ENCODE results near the gene SYNGR3.

Gene SYNGR3

GRCh38 chr16:1961651-1962067 lies 28.1 kb upstream of the SYNGR3 start:
- no peak overlapping the region for H3K4me3 ChIP-seq (ENCODE audit: low read depth, low read length)
- TF ChIP-seq, protein P1, sequence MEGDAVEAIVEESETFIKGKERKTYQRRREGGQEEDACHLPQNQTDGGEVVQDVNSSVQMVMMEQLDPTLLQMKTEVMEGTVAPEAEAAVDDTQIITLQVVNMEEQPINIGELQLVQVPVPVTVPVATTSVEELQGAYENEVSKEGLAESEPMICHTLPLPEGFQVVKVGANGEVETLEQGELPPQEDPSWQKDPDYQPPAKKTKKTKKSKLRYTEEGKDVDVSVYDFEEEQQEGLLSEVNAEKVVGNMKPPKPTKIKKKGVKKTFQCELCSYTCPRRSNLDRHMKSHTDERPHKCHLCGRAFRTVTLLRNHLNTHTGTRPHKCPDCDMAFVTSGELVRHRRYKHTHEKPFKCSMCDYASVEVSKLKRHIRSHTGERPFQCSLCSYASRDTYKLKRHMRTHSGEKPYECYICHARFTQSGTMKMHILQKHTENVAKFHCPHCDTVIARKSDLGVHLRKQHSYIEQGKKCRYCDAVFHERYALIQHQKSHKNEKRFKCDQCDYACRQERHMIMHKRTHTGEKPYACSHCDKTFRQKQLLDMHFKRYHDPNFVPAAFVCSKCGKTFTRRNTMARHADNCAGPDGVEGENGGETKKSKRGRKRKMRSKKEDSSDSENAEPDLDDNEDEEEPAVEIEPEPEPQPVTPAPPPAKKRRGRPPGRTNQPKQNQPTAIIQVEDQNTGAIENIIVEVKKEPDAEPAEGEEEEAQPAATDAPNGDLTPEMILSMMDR (IDR thresholded peaks at IDR 0.05; ENCODE audit: borderline replicate concordance, insufficient read depth, low read depth, low read length) = no peak

DNA sequence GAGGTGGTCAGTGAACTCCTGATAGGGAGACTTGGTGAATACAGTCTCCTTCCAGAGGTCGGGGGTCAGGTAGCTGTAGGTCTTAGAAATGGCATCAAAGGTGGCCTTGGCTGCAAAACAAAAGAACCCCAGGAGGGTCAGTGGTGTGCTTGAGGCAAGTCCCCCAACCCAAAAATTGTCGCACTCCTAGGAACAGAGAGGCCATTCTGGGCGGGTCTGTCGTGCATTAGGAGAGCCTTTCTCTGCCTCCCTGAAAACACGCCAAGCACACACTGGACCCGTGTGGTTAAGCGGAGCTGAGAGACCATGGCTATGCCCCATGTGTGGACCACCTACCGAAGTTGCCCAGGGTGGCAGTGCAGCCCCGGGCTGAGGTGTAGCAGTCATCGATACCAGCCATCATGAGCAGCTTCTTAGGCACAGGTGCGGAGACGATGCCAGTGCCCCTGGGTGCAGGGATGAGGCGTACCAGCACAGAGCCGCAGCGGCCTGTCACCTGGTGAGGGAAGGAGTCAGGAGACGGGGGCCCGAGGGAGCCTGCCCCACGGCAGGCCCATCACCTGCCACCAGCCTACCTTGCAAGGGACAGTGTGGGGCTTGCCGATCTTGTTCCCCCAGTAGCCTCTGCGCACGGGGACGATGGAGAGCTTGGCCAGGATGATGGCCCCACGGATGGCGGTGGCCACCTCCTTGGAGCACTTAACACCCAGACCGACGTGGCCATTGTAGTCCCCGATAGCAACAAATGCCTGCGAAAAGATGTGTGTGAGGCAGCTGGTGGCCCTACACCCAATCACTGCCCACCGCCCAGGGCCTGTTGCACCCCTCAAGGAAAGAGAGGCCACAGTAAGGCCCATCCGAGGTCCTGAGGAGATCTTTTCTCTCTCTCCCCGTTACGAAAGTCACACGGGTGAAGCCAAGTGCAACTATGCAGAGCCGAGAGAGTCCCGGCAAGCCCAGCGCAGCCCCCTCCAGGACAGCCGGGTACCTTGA lies 27.3 kb upstream of the SYNGR3 start:
- H3K4me3 ChIP-seq (ENCODE audit: low read depth, low read length) = peak overlapping the region; percentile 95

GRCh38 chr16:1963806-1964505 lies 25.8 kb upstream of the SYNGR3 start:
- peak overlapping the region; percentile 95 for H3K4me3 ChIP-seq (ENCODE audit: low read depth, low read length)
- TF ChIP-seq, protein P1 (IDR thresholded peaks at IDR 0.05; ENCODE audit: borderline replicate concordance, insufficient read depth, low read depth, low read length) = 0 out of 2 replicates have a peak, but pooled peaks have one; percentile 19

- TF ChIP-seq, protein P1 (IDR thresholded peaks at IDR 0.05; ENCODE audit: borderline replicate concordance, insufficient read depth, low read depth, low read length) = no peak
- peak within 1 kb of the TSS; percentile 95 for H3K4me3 ChIP-seq (ENCODE audit: low read depth, low read length)
Measured at GRCh38 chr16:1964506-1965395, 25.0 kb upstream of the SYNGR3 start, which contains the start of gene RPS2. Gene RPS2, minus strand, starts transcription at chr16:1964826. Its CDS starts 201 bp downstream, at chr16:1964625.

DNA sequence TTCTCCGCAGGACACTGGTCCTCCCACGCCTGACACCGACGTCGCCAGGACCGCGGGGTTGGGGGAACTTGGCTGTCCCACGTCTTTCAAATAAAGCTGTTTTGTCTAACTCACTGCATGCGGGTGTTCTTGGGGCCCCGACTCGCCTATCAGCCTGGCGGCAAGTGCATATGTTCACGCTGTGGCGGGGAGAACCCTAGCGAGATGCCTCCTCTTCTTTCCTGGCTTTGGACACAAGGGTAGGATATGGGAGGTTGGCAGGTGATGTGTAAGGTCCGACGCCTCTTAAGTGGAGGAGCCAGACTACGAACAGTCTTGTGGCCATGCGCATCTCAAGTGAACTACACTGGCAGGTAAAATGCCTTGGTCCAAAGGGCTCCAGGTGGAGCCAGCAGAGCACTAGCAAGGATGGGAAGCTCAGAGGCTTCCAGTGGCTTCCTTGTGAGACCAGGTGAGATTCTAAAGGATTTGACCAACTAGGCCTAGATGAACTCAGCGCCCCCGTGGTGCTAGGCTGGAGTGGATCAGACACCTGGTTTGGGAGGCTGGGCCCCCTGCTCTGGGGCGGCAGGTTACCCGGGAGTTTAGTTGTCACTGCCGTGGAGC lies 24.3 kb upstream of the SYNGR3 start:
- TF ChIP-seq, protein P1 (IDR thresholded peaks at IDR 0.05; ENCODE audit: borderline replicate concordance, insufficient read depth, low read depth, low read length) = no peak
- peak overlapping the region; percentile 95 for H3K4me3 ChIP-seq (ENCODE audit: low read depth, low read length)

- TF ChIP-seq, protein P1 (IDR thresholded peaks at IDR 0.05; ENCODE audit: borderline replicate concordance, insufficient read depth, low read depth, low read length) = no peak
- peak within 1 kb of the TSS; percentile 95 for H3K4me3 ChIP-seq (ENCODE audit: low read depth, low read length)
Measured at GRCh38 chr16:1966460-1966859, 23.3 kb upstream of the SYNGR3 start, which contains the start of gene RNF151. Gene RNF151, plus strand, starts transcription at chr16:1966856. Its CDS starts 26 bp downstream, at chr16:1966882.

Data from GM12875 (cell line).